Measurements from ENCODE around the gene DCST2.

The DCST2 gene

GRCh38 chr1:155050560-155051341 is 17.2 kb upstream of the DCST2 start, which contains the start of gene ADAM15:
TSS of gene ADAM15 (plus strand) at chr1:155051316. CDS start at chr1:155051387, 71 bp downstream.
- peak; percentile 99 for DNase-seq (ENCODE audit: low spot score)
- TF ChIP-seq, protein P1, sequence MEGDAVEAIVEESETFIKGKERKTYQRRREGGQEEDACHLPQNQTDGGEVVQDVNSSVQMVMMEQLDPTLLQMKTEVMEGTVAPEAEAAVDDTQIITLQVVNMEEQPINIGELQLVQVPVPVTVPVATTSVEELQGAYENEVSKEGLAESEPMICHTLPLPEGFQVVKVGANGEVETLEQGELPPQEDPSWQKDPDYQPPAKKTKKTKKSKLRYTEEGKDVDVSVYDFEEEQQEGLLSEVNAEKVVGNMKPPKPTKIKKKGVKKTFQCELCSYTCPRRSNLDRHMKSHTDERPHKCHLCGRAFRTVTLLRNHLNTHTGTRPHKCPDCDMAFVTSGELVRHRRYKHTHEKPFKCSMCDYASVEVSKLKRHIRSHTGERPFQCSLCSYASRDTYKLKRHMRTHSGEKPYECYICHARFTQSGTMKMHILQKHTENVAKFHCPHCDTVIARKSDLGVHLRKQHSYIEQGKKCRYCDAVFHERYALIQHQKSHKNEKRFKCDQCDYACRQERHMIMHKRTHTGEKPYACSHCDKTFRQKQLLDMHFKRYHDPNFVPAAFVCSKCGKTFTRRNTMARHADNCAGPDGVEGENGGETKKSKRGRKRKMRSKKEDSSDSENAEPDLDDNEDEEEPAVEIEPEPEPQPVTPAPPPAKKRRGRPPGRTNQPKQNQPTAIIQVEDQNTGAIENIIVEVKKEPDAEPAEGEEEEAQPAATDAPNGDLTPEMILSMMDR (IDR thresholded peaks at IDR 0.05; ENCODE audit: extremely low read depth, insufficient read depth, missing control alignments), result peak; percentile 98
- in situ Hi-C loops (cut with MboI; ENCODE audit: low pct_unique_long_range_greater_than_20kb, low sequenced_read_pairs, unreplicated experiment), result loop anchor here (25.0 kb wide), 1 partner anchor 388 kb away; no protein-coding TSS in a partner anchor

DNA sequence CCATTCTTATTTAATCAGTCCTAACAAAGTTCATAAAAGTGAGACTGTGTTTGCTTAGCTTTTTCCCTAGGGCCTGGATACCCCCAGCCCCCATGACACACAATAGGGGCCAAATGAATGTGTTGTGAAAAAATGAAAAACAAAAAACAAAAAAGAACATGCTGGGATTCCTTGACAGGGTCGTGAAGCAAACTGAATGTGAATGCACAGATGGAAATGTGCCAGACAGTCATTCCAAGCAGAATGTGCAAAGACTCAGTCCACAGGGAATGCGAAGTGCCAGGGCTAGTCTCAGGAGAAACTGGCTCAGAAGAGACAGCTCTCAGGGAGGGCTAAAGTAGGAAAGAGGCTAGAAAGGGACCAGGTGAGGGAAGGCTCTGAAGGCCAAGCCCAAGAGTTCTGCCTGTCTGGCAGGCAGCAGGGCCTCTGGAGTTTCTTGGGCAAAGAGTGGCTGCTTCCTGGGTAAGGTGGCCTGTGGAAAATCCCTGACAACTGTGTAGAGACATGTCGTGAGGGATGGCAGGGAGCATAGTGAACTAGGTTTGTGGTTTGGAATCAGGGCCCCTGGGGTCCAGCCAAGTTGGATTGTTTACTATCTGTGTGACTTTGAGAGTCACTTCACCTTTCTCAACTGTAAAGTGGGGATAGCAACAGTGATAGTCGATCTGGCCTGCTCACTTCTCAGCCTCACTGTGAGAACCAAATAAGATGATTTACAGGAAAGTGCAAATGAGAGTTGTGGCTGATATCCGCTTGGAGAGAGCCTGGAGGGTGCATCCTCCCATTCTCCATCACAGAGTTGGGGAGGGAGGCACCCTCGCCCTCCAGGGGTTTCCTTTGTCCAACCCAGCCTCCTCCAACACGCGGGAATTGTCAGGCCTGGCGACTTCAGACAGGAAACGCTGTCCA is 16.3 kb upstream of the DCST2 start:
- TF ChIP-seq, protein P1 (IDR thresholded peaks at IDR 0.05; ENCODE audit: extremely low read depth, insufficient read depth, missing control alignments), result no peak
- no peak for DNase-seq (ENCODE audit: low spot score)
- in situ Hi-C loops (cut with MboI; ENCODE audit: low pct_unique_long_range_greater_than_20kb, low sequenced_read_pairs, unreplicated experiment), result loop anchor here (25.0 kb wide), 1 partner anchor 388 kb away; no protein-coding TSS in a partner anchor

DNA sequence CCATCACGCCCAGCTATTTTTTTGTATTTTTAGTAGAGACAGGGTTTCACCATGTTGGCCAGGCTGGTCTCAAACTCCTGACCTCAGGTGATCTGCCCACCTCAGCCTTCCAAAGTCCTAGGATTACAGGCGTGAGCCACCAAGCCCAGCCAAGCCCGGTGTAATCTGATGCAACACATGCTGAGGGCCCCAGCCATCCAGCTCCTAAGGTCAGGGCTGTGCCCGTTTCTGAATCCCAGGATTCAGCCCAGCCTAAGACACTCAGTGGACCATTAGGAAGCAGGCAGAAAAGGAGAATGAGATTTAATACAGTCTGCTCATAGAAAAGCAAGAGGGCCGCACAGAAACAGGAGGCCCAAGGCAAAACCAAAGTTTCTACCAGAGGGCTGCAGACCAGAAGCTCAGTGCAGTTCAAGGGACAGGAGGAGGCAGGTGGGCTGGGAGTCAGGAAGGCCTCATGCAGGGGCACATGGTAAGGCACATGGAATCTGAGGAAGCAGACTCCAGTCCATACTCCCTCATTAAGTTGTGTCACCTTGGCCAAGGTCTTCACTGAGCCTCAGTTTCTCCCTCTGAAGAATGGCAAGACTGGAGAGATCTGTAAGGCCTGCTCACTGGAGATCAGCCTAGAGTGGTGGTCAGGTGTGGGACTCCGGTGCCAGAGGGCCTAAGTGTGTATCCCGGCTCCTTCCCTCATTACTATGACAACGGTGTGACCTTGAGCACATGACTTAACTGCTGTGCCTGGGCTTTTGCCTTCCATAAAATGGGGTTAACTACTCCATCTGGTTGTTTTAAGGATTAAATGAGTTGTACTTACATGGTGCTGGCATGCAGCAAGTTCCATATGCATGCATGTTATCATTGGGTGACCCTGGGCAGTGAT is 15.1 kb upstream of the DCST2 start:
- no peak for DNase-seq (ENCODE audit: low spot score)
- in situ Hi-C loops (cut with MboI; ENCODE audit: low pct_unique_long_range_greater_than_20kb, low sequenced_read_pairs, unreplicated experiment), result no loop called here
- TF ChIP-seq, protein P1 (IDR thresholded peaks at IDR 0.05; ENCODE audit: extremely low read depth, insufficient read depth, missing control alignments), result no peak

GRCh38 chr1:155044812-155045657 is 11.5 kb upstream of the DCST2 start:
- TF ChIP-seq, protein P1 (IDR thresholded peaks at IDR 0.05; ENCODE audit: extremely low read depth, insufficient read depth, missing control alignments), result peak; percentile 75
- in situ Hi-C loops (cut with MboI; ENCODE audit: low pct_unique_long_range_greater_than_20kb, low sequenced_read_pairs, unreplicated experiment), result no loop called here
- DNase-seq (ENCODE audit: low spot score), result peak; percentile 83

GRCh38 chr1:155044365-155044764 is 10.8 kb upstream of the DCST2 start:
- TF ChIP-seq, protein P1 (IDR thresholded peaks at IDR 0.05; ENCODE audit: extremely low read depth, insufficient read depth, missing control alignments), result no peak
- DNase-seq (ENCODE audit: low spot score), result no peak
- in situ Hi-C loops (cut with MboI; ENCODE audit: low pct_unique_long_range_greater_than_20kb, low sequenced_read_pairs, unreplicated experiment), result no loop called here
